Measurements from ENCODE around the gene ZNF467. TPM values are rescaled to one million over a fixed set of nuclear protein-coding genes. Genes with fewer than 3 reads are reported as not detected.

The ZNF467 gene
- total RNA-seq, 1 experiment from 2014 or later = 18.1 TPM

GRCh38 chr7:149717481-149717880 is 55.9 kb downstream of the ZNF467 start:
- Histone ChIP-seq H3K4me1 (ENCODE audit: control insufficient read depth, insufficient read depth, low read length) (peaks cover 3% of the 10 kb centered on the region; the same call in 1 of the 2 replicates), H3K9me3 (ENCODE audit: control insufficient read depth, insufficient read depth, low read depth, low read length) (no peaks in the 10 kb centered on the region), H3K4me3 (ENCODE audit: low read depth in 2 of 2, low read length in 2 of 2) (no peak overlapping the region), H3K27me3 (ENCODE audit: control insufficient read depth, insufficient read depth, low read length) (no peaks in the 10 kb centered on the region), H3K36me3 (ENCODE audit: control insufficient read depth, insufficient read depth, low read length) (no peaks in the 10 kb centered on the region), H3K27ac (ENCODE audit: low read length) (no peak overlapping the region)
- ATAC-seq (no peak), DNase-seq (ENCODE audit: low read depth, low spot score) (no peak)
- in situ Hi-C loops (cut with HindIII; ENCODE audit: low pct_unique_long_range_greater_than_20kb, low sequenced_read_pairs) = no loop called here
- intact Hi-C loops (cut with micrococcal nuclease; ENCODE audit: unreplicated experiment) = no loop called here
- TF ChIP-seq SIN3A (IDR thresholded peaks at IDR 0.05; ENCODE audit: borderline replicate concordance, insufficient read depth, low read depth, low read length) (no peak), POLR2AphosphoS5 (IDR thresholded peaks at IDR 0.05; ENCODE audit: low read depth, low read length) (no peak), REST (IDR thresholded peaks at IDR 0.05; ENCODE audit: insufficient read depth in 1 of 2, low read depth in 2 of 2, low read length in 1 of 2) (no peak), TCF7L2 (IDR thresholded peaks at IDR 0.05; ENCODE audit: low read depth, low read length) (no peak), CTCF (IDR thresholded peaks at IDR 0.05) (no peak)
- TSS peak; percentile 54 for BruUV-seq (replicated peaks)
- ChIA-PET POLR2A (no interaction called here), CTCF (interaction anchor here (1.9 kb wide), 1 partner anchor 55 kb away, joined by 4 read pairs; no protein-coding TSS in a partner anchor)

DNA sequence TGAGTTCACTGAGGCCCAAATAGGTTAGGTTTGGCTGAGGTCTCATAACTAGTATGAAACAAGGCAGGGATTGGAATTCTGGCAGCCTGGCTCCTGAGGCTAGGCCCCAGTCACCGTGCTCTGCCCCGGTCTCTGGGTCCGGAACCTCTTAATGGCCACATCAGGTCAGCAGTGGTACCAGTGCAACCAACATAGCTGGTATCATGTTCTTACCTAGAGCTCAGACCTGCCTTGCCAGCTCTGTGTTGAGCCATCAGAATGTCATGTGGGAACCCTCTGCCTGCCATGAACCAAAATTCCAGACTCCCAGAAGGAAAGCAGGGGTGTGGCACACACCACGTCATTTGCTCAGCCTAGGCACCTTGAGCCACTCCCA is 56.5 kb downstream of the ZNF467 start:
- Histone ChIP-seq H3K36me3 (ENCODE audit: control insufficient read depth, insufficient read depth, low read length) (no peaks in the 10 kb centered on the region), H3K4me1 (ENCODE audit: control insufficient read depth, insufficient read depth, low read length) (peaks cover 3% of the 10 kb centered on the region; the same call in 1 of the 2 replicates), H3K27ac (ENCODE audit: low read length) (no peak overlapping the region), H3K27me3 (ENCODE audit: control insufficient read depth, insufficient read depth, low read length) (no peaks in the 10 kb centered on the region), H3K4me3 (ENCODE audit: low read depth in 2 of 2, low read length in 2 of 2) (no peak overlapping the region), H3K9me3 (ENCODE audit: control insufficient read depth, insufficient read depth, low read depth, low read length) (peaks cover 1% of the 10 kb centered on the region; the same call in 1 of the 2 replicates)
- ATAC-seq (no peak), DNase-seq (ENCODE audit: low read depth, low spot score) (no peak)
- intact Hi-C loops (cut with micrococcal nuclease; ENCODE audit: unreplicated experiment) = no loop called here
- ChIA-PET CTCF (interaction anchor here (0.7 to 1.9 kb wide), 2 partner anchors 25 to 54 kb away, joined by 4 read pairs; no protein-coding TSS in a partner anchor), POLR2A (no interaction called here)
- BruUV-seq (replicated peaks) = no TSS peak
- TF ChIP-seq POLR2AphosphoS5 (IDR thresholded peaks at IDR 0.05; ENCODE audit: low read depth, low read length) = no peak
- no peak for TF ChIP-seq SIN3A (IDR thresholded peaks at IDR 0.05; ENCODE audit: borderline replicate concordance, insufficient read depth, low read depth, low read length)
- TF ChIP-seq REST (IDR thresholded peaks at IDR 0.05; ENCODE audit: insufficient read depth in 1 of 2, low read depth in 2 of 2, low read length in 1 of 2) = no peak
- no peak for TF ChIP-seq TCF7L2 (IDR thresholded peaks at IDR 0.05; ENCODE audit: low read depth, low read length)
- no peak for TF ChIP-seq CTCF (IDR thresholded peaks at IDR 0.05)
- in situ Hi-C loops (cut with HindIII; ENCODE audit: low pct_unique_long_range_greater_than_20kb, low sequenced_read_pairs) = no loop called here

Measured in Panc1 (cell line).